Measurements from ENCODE around the gene TDRD7. TPM values are rescaled to one million over a fixed set of nuclear protein-coding genes. Genes with fewer than 3 reads are reported as not detected.

Gene TDRD7
- total and polyA plus RNA-seq, 3 donors from 2014 or later, result 31.2 to 85.8 (median 32.2) TPM

DNA sequence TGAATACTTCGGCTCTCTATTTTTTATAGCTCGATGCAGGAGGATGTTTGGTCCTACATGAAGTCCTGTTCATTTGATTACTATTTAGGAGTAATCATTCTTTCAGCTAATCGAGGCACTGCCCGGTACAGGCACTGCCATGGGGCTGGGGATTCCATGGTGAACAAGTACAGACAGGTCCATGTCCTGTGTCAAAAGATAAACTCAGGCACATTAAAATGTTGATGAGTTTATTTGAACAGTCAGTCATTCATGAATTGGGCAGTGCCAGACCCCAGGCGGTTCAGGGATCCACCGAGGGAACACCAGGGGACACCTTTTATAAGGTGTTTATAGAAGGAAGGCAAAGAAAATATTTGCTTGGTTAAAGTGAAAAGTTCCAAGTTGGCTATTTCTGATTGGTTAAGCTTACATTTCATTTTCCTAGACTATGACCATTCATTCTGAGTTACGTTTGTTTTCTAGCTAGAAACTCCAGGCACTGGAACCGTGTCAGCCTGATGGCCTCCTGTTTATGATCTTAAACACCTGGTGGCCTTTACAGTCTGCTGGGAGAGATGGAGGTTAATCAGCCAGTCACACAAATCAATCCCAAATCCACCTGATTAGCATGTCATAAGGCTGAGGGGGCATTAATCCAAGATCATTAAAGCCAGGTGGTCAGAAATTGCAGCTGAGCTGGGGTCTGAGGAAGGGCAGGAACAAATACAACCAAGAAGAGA lies 47.0 kb upstream of the TDRD7 start:
- H3K4me3 ChIP-seq, result no peak overlapping the region
- H3K27me3 ChIP-seq, result no peaks in the 10 kb centered on the region
- H3K36me3 ChIP-seq (ENCODE audit: low read depth, missing control alignments), result no peaks in the 10 kb centered on the region
- H3K9me3 ChIP-seq, result no peaks in the 10 kb centered on the region
- no peak overlapping the region for H3K27ac ChIP-seq
- 89 to 91% methylated on average over 8 of the region's 8 CpGs for WGBS, 2 donors
- H3K4me1 ChIP-seq, result no peaks in the 10 kb centered on the region
- no peak for DNase-seq
- TF ChIP-seq, protein P1, sequence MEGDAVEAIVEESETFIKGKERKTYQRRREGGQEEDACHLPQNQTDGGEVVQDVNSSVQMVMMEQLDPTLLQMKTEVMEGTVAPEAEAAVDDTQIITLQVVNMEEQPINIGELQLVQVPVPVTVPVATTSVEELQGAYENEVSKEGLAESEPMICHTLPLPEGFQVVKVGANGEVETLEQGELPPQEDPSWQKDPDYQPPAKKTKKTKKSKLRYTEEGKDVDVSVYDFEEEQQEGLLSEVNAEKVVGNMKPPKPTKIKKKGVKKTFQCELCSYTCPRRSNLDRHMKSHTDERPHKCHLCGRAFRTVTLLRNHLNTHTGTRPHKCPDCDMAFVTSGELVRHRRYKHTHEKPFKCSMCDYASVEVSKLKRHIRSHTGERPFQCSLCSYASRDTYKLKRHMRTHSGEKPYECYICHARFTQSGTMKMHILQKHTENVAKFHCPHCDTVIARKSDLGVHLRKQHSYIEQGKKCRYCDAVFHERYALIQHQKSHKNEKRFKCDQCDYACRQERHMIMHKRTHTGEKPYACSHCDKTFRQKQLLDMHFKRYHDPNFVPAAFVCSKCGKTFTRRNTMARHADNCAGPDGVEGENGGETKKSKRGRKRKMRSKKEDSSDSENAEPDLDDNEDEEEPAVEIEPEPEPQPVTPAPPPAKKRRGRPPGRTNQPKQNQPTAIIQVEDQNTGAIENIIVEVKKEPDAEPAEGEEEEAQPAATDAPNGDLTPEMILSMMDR (IDR thresholded peaks at IDR 0.05), result no peak
- intact Hi-C loops (cut with DNase I; ENCODE audit: low total_unique reads), result no loop called here

DNA sequence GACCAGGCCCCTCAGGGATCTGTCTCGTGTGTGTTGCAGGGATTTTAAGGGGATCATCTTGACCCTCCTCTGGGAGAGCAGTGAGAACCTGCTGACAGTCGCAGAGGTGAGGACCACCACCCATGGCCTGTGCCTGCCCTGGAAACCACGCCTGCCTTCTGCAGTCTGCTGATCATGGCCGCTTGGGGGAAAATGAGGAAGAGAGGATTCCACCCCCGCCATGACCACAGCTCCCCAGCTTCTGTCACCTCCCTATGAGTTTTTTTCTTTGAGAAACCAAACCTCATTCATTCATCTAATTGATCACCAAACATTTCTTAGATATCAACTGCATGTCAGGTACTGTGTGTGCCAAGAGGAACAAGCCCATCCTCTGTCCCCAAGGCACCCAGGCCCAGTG lies 46.3 kb upstream of the TDRD7 start:
- intact Hi-C loops (cut with DNase I; ENCODE audit: low total_unique reads), result no loop called here
- Histone ChIP-seq H3K27me3 (no peaks in the 10 kb centered on the region), H3K9me3 (no peaks in the 10 kb centered on the region), H3K4me3 (no peak overlapping the region), H3K36me3 (ENCODE audit: low read depth, missing control alignments) (no peaks in the 10 kb centered on the region), H3K27ac (no peak overlapping the region), H3K4me1 (no peaks in the 10 kb centered on the region)
- 87 to 89% methylated on average over 4 to 5 of the region's 5 CpGs for WGBS, 2 donors
- DNase-seq, result no peak
- TF ChIP-seq, protein P1 (IDR thresholded peaks at IDR 0.05), result no peak
- TF ChIP-seq POLR2A (IDR thresholded peaks at IDR 0.05), result no peak

DNA sequence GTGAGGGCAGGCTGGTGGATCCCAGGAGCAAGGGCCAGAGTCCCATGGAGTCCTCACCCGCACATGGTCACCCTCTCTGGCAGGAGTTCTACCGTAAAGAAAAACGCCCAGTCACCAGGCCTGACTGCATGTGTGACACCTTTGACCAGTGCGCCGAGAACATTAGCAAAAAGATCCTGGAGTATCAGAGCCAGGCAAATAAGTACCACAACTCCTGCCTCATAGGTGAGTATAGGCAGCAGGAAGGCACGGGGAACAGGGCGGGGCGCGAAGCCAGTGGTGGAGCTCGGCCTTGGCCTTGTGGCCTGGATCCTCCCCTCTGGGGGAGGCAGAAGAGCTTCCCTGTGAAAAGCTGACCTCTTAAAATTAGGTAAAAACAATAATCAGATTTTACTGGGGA lies 45.4 kb upstream of the TDRD7 start:
- WGBS, 2 donors, result 84 to 92% methylated on average over 10 of the region's 10 CpGs
- no peak for TF ChIP-seq POLR2A (IDR thresholded peaks at IDR 0.05)
- TF ChIP-seq, protein P1 (IDR thresholded peaks at IDR 0.05), result no peak
- H3K9me3 ChIP-seq, result no peaks in the 10 kb centered on the region
- intact Hi-C loops (cut with DNase I; ENCODE audit: low total_unique reads), result no loop called here
- H3K4me1 ChIP-seq, result no peaks in the 10 kb centered on the region
- no peak for DNase-seq
- H3K36me3 ChIP-seq (ENCODE audit: low read depth, missing control alignments), result no peaks in the 10 kb centered on the region
- no peaks in the 10 kb centered on the region for H3K27me3 ChIP-seq
- H3K27ac ChIP-seq, result no peak overlapping the region
- H3K4me3 ChIP-seq, result no peak overlapping the region

DNA sequence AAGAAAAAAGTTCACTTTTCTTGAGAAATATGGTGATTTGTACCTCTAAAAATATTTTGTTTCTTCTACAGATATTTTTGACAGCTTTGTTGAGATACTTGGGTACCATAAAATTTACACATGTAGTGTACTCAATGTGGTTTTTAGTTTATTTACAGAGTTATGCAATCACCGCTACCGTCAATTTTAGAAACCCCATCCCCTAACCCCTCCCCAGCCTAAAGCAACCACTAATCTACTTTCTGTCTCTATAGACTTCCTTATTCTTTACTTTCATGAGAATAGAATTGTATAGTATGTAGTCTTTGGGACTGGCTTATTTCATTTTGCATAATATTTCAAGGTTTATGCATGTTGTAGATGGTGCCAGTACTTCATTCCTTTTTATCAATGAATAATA lies 45.0 kb upstream of the TDRD7 start:
- no peaks in the 10 kb centered on the region for H3K4me1 ChIP-seq
- no peak for DNase-seq
- no peak overlapping the region for H3K27ac ChIP-seq
- H3K27me3 ChIP-seq, result no peaks in the 10 kb centered on the region
- intact Hi-C loops (cut with DNase I; ENCODE audit: low total_unique reads), result no loop called here
- TF ChIP-seq, protein P1 (IDR thresholded peaks at IDR 0.05), result no peak
- no peak for TF ChIP-seq POLR2A (IDR thresholded peaks at IDR 0.05)
- H3K36me3 ChIP-seq (ENCODE audit: low read depth, missing control alignments), result no peaks in the 10 kb centered on the region
- no peak overlapping the region for H3K4me3 ChIP-seq
- H3K9me3 ChIP-seq, result no peaks in the 10 kb centered on the region
- 89 to 93% methylated on average over 2 of the region's 2 CpGs for WGBS, 2 donors

DNA sequence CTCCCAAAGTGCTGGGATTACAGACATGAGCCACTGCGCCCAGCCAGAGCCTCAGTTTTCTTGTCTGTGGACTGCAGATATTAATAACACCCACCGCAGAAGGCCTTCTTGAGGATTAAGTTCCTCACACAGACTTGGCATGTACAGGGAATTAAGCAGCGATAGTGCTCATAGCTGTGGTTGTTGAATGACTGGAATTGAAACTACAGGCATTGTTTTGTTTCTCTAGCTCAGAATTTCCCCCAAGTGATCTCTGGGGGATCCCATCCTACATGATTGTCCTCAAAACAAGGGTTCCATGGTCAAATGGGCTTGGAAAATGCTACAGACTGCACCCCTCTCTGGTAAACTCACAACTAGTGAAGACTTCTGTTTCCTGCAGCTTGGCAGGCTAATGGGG lies 44.2 kb upstream of the TDRD7 start:
- H3K36me3 ChIP-seq (ENCODE audit: low read depth, missing control alignments), result no peaks in the 10 kb centered on the region
- H3K4me3 ChIP-seq, result no peak overlapping the region
- no peaks in the 10 kb centered on the region for H3K9me3 ChIP-seq
- 89 to 100% methylated on average over 3 of the region's 3 CpGs for WGBS, 2 donors
- TF ChIP-seq POLR2A (IDR thresholded peaks at IDR 0.05), result no peak
- TF ChIP-seq, protein P1 (IDR thresholded peaks at IDR 0.05), result no peak
- intact Hi-C loops (cut with DNase I; ENCODE audit: low total_unique reads), result no loop called here
- no peak for DNase-seq
- no peaks in the 10 kb centered on the region for H3K4me1 ChIP-seq
- H3K27ac ChIP-seq, result no peak overlapping the region
- H3K27me3 ChIP-seq, result no peaks in the 10 kb centered on the region
